Adrenal gland (tissue), 5 donors: ENCODE data around the gene AP2A2.
"Not testable (repeated sequence)": the region's sequence is repeated elsewhere in the genome, so short reads cannot be mapped to it uniquely, and the experiment has no call there.

ENCODE experiments used
- POLR2A ChIP-seq, 2 donors: fragments of 450-650 bp; IDR thresholded peaks; one replicate each; pipeline ENCODE4 v1.6.1; 2017; ENCODE audit warnings: antibody characterized with exemption in 2 of 2, mild to moderate bottlenecking in 2 of 2, moderate library complexity in 1 of 2
- TF ChIP-seq, protein P1 (sequence below), 6 experiments: fragments of 450-650 bp in 4 of 6; fragments of 200-600 bp in 2 of 6; sonication (generic) in 1 of 6; IDR thresholded peaks; 1 replicate in 5 of 6; 2 replicates in 1 of 6; pipeline versions ENCODE4 v1.5.1 to v1.8.0; 2016 to 2021; ENCODE audit warnings: antibody characterized with exemption in 6 of 6, mild to moderate bottlenecking in 2 of 6, moderate library complexity in 1 of 6
- donor health status: DM: no; HTN: no; CAD: no.

GRCh38 chr11:961310-961920 lies 35.7 kb downstream of the AP2A2 start:
- TF ChIP-seq, protein P1, sequence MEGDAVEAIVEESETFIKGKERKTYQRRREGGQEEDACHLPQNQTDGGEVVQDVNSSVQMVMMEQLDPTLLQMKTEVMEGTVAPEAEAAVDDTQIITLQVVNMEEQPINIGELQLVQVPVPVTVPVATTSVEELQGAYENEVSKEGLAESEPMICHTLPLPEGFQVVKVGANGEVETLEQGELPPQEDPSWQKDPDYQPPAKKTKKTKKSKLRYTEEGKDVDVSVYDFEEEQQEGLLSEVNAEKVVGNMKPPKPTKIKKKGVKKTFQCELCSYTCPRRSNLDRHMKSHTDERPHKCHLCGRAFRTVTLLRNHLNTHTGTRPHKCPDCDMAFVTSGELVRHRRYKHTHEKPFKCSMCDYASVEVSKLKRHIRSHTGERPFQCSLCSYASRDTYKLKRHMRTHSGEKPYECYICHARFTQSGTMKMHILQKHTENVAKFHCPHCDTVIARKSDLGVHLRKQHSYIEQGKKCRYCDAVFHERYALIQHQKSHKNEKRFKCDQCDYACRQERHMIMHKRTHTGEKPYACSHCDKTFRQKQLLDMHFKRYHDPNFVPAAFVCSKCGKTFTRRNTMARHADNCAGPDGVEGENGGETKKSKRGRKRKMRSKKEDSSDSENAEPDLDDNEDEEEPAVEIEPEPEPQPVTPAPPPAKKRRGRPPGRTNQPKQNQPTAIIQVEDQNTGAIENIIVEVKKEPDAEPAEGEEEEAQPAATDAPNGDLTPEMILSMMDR (IDR thresholded peaks at IDR 0.05): not testable (repeated sequence)
- not testable (repeated sequence) for TF ChIP-seq POLR2A (IDR thresholded peaks at IDR 0.05)
